ENCODE measurements around the gene FXN. TPM values are rescaled to one million over a fixed set of nuclear protein-coding genes. Genes with fewer than 3 reads are reported as not detected.

The FXN gene
- polyA plus RNA-seq, 1 experiment, result 9.2 TPM

DNA sequence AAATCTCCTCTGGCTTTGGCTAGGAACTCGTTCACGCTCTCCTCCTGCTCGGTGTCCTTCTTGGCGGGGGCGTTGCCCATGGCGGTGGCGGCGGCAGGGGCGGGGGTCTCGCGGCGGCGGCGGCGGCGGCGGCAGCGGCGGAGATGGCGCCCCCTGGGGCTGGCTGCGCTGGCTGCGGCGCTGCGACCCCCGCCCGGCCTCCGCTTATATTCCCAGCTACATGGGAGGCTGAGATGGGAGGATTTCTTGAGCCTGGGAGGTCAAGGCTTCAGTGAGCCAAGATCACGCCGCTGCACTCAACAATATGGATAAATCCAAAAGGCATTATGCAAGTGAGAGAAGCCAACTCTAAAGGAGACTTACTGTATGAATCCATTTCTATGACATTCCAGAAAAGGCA lies 21.5 kb upstream of the FXN start, which contains the start of gene PRKACG:
Gene PRKACG (minus strand): TSS at position 101 of the 400 bp plus-strand sequence. CDS start 21 bp downstream, at position 80.
- no peaks in the 10 kb centered on the region; the same call in 1 of the 2 replicates for H3K27me3 ChIP-seq (ENCODE audit: control insufficient read depth, insufficient read depth, low read length)
- H3K4me3 ChIP-seq (ENCODE audit: low read depth, low read length), result no peak within 1 kb of the TSS
- ChIA-PET CTCF (no interaction called here), POLR2A (no interaction called here)
- no peak for DNase-seq (ENCODE audit: low read depth)
- no peaks in the 10 kb centered on the region for H3K36me3 ChIP-seq (ENCODE audit: control insufficient read depth, insufficient read depth, low read length)
- TF ChIP-seq, protein P1, sequence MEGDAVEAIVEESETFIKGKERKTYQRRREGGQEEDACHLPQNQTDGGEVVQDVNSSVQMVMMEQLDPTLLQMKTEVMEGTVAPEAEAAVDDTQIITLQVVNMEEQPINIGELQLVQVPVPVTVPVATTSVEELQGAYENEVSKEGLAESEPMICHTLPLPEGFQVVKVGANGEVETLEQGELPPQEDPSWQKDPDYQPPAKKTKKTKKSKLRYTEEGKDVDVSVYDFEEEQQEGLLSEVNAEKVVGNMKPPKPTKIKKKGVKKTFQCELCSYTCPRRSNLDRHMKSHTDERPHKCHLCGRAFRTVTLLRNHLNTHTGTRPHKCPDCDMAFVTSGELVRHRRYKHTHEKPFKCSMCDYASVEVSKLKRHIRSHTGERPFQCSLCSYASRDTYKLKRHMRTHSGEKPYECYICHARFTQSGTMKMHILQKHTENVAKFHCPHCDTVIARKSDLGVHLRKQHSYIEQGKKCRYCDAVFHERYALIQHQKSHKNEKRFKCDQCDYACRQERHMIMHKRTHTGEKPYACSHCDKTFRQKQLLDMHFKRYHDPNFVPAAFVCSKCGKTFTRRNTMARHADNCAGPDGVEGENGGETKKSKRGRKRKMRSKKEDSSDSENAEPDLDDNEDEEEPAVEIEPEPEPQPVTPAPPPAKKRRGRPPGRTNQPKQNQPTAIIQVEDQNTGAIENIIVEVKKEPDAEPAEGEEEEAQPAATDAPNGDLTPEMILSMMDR (IDR thresholded peaks at IDR 0.05; ENCODE audit: insufficient read depth, low read depth, low read length), result no peak

DNA sequence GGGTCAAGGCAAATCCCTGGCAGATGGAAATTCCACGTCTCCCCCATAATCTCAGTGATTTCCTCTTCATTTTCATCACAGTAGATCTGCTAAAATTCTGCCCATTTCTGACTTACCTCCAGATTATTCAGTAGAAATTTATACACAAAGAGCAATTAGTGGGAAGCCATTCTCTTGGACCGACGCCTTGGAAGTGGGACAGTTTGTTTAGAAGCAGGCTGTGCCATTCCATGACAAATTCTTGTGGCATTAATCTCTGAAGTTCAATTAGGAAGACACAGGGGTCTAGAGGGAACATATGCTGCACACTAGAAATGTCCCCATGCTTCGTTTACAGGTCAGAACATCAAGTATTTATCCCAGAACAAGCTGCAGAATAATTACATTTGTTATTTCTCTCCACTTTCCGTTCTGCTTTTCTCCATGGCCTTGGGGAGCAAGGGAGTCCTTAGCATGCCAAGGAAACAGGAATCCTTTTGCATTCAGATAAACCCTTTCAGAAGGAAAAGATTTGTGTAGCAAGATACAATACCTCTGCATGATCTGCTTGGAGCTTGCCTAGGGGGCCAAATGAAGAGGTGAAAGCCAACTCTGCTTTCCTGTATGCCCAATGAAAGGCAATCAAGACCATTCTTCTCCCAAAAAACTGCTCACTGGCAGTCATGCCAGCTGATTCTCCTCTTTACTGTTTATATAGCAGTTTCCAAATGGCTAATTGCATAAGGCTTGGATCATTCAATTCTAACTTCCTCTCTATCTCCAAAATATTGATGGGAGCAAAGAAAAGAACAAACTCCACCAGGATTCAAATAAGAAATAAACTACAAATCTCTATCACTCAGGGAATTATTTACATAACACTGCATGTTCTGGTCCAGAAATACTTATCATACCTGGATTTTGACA lies 19.1 kb upstream of the FXN start:
- TF ChIP-seq, protein P1 (IDR thresholded peaks at IDR 0.05; ENCODE audit: insufficient read depth, low read depth, low read length), result no peak
- Histone ChIP-seq H3K4me3 (ENCODE audit: low read depth, low read length) (no peak overlapping the region), H3K36me3 (ENCODE audit: control insufficient read depth, insufficient read depth, low read length) (no peaks in the 10 kb centered on the region), H3K27me3 (ENCODE audit: control insufficient read depth, insufficient read depth, low read length) (no peaks in the 10 kb centered on the region; the same call in 1 of the 2 replicates)
- ChIA-PET CTCF (interaction anchor here (0.5 to 1.3 kb wide), 2 partner anchors 10 to 439 kb away, joined by 3 read pairs; no protein-coding TSS in a partner anchor), POLR2A (no interaction called here)
- DNase-seq (ENCODE audit: low read depth), result no peak

GRCh38 chr9:69018737-69019136 lies 16.8 kb upstream of the FXN start:
- TF ChIP-seq, protein P1 (IDR thresholded peaks at IDR 0.05; ENCODE audit: insufficient read depth, low read depth, low read length), result no peak
- no peaks in the 10 kb centered on the region for H3K36me3 ChIP-seq (ENCODE audit: control insufficient read depth, insufficient read depth, low read length)
- CTCF ChIA-PET, result interaction anchor here (0.7 kb wide), 1 partner anchor 9 kb away, joined by 3 read pairs; no protein-coding TSS in a partner anchor
- H3K4me3 ChIP-seq (ENCODE audit: low read depth, low read length), result no peak overlapping the region
- peaks cover 2% of the 10 kb centered on the region; the same call in 1 of the 2 replicates for H3K27me3 ChIP-seq (ENCODE audit: control insufficient read depth, insufficient read depth, low read length)
- DNase-seq (ENCODE audit: low read depth), result no peak
- POLR2A ChIA-PET, result no interaction called here

DNA sequence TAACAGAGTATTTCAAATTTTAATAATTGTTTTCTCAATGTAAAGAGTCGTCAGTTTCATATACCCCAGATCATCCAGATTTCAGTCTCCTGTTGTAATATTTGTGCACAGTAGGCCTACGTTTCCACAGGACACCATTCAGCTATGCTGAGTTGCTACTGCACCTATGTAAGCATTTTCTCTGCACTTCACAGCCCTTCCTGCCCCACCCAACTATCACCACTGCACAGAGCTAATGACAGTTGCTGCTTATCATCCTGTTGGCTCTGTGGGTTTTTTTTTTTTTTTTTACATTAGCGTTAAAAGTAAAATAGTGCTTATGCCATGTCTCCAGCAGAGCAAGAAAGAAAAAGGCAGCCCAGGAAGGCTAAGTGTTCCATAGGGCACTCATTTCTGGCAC lies 15.7 kb upstream of the FXN start:
- POLR2A ChIA-PET, result no interaction called here
- DNase-seq (ENCODE audit: low read depth), result no peak
- CTCF ChIA-PET, result interaction anchor here (0.6 to 1.2 kb wide), 3 partner anchors 13 to 174 kb away, joined by 3 to 5 read pairs (median 3); no protein-coding TSS in a partner anchor
- TF ChIP-seq, protein P1 (IDR thresholded peaks at IDR 0.05; ENCODE audit: insufficient read depth, low read depth, low read length), result no peak
- Histone ChIP-seq H3K4me3 (ENCODE audit: low read depth, low read length) (no peak overlapping the region), H3K27me3 (ENCODE audit: control insufficient read depth, insufficient read depth, low read length) (peaks cover 2% of the 10 kb centered on the region; the same call in 1 of the 2 replicates), H3K36me3 (ENCODE audit: control insufficient read depth, insufficient read depth, low read length) (no peaks in the 10 kb centered on the region)

Data from BJ (cell line).